IgD-negative memory B cell (primary cell): ENCODE results near the gene C1R. TPM values are rescaled to one million over a fixed set of nuclear protein-coding genes. Genes with fewer than 3 reads are reported as not detected.
A peak's percentile ranks its signal among the peaks of the same experiment; 100 is the strongest.

Experiments
- H3K27ac Mint-ChIP-seq, 3 donors: one replicate each; pipeline ENCODE4 v1.8.0; 2020 to 2022; ENCODE audit warnings: mild to moderate bottlenecking in 3 of 3, mixed read lengths in 3 of 3, moderate library complexity in 1 of 3
- H3K27me3 Mint-ChIP-seq: one replicate; pipeline ENCODE4 v1.8.0; 2021; ENCODE audit warnings: mixed read lengths
- H3K36me3 Mint-ChIP-seq: one replicate; pipeline ENCODE4 v1.8.0; 2020; ENCODE audit warnings: mild to moderate bottlenecking, mixed read lengths
- H3K4me1 Mint-ChIP-seq, 3 donors: one replicate each; pipeline ENCODE4 v1.8.0; 2020 to 2022; ENCODE audit warnings: mixed read lengths in 3 of 3, mild to moderate bottlenecking in 1 of 3
- H3K4me3 Mint-ChIP-seq, 4 donors: one replicate each; pipeline ENCODE4 v1.8.0; 2020 to 2022; ENCODE audit warnings: mild to moderate bottlenecking in 4 of 4, mixed read lengths in 4 of 4, moderate library complexity in 3 of 4
- H3K9me3 Mint-ChIP-seq, 3 donors: one replicate each; pipeline ENCODE4 v1.8.0; 2020 to 2021; ENCODE audit warnings: mixed read lengths in 3 of 3, mild to moderate bottlenecking in 1 of 3
- polyA plus RNA-seq: library from polyadenylated mRNA; unstranded; fragments of 300-500 nt; fragmentation: Illumina TruSeq; gene quantifications from one replicate; pipeline ENCODE4 v1.2.3, GENCODE V29; 2021

The C1R gene
- polyA plus RNA-seq, 1 donor from 2014 or later = not detected

DNA sequence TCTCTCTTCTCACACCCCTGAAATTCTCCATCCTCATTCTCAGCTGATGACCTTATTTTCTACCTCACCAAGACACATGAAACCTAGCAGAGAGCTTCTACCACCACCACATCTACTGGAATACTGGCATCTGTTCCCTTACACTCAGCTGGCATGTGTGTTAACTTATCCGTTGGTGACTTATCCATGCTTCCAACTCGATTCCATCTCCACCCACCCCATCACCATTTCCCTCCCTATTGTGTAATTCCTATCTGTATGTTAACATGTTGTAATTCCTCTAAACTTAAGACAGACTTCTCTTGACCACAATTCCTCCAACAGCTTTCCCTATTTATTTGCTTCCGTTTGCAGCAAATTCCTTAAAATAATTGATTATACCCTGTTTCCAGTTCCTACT lies 16.3 kb downstream of the C1R start:
- no peaks in the 10 kb centered on the region for H3K9me3 Mint-ChIP-seq
- no peaks in the 10 kb centered on the region for H3K4me1 Mint-ChIP-seq
- H3K36me3 Mint-ChIP-seq = no peaks in the 10 kb centered on the region
- peaks cover 10% of the 10 kb centered on the region for H3K27me3 Mint-ChIP-seq
- no peak overlapping the region for H3K27ac Mint-ChIP-seq
- no peak overlapping the region for H3K4me3 Mint-ChIP-seq

GRCh38 chr12:7075518-7075917 lies 16.7 kb downstream of the C1R start:
- Mint-ChIP-seq H3K4me3 (no peak overlapping the region), H3K27me3 (peaks cover 10% of the 10 kb centered on the region), H3K27ac (peak overlapping the region in 1 of 3 donors; percentile 32), H3K9me3 (no peaks in the 10 kb centered on the region), H3K36me3 (no peaks in the 10 kb centered on the region), H3K4me1 (no peaks in the 10 kb centered on the region)

DNA sequence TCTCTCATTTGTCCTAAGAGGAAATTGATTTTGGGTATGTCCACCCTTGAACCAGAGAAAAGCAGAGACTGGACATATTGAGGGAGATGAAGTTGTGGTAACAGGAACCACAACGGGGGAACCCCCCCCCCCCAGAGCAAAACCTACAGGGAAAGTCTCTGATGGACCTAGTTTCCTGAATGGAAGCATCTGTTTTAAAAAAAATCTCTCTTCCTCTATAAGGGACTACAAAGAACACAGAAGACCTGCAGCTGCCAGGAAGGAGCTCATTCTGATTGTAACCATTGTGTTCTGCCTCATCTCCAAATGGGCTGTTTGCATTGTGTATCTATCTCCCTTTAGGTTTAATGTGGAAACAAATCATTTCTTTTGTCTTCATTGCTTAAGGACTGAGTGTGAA lies 18.3 kb downstream of the C1R start:
- Mint-ChIP-seq H3K27me3 (peaks cover 15% of the 10 kb centered on the region), H3K27ac (no peak overlapping the region), H3K4me1 (no peaks in the 10 kb centered on the region), H3K36me3 (no peaks in the 10 kb centered on the region), H3K4me3 (no peak overlapping the region), H3K9me3 (no peaks in the 10 kb centered on the region)

DNA sequence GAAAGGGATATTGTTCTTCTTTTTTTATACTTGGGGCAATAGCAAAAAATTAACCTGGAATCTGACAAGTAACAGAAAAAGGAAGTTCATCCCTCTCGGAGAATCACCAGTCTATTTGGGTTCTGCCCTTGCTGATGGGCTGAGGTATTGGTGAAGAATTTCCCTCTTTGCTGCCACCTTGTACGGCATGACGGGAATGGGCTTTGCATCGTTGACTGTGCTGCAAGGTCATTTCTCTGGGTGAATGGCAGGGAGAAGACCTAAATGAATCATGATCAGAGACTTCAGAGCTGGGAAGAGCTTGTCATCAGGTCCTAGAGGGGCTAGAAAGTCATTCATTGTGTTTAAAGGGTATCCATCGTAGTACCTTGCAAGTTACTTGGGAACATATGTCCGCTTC lies 19.7 kb downstream of the C1R start:
- no peak overlapping the region for H3K4me3 Mint-ChIP-seq
- H3K9me3 Mint-ChIP-seq = no peaks in the 10 kb centered on the region
- no peaks in the 10 kb centered on the region for H3K4me1 Mint-ChIP-seq
- no peaks in the 10 kb centered on the region for H3K36me3 Mint-ChIP-seq
- no peak overlapping the region for H3K27ac Mint-ChIP-seq
- peaks cover 17% of the 10 kb centered on the region for H3K27me3 Mint-ChIP-seq

- peaks cover 17% of the 10 kb centered on the region for H3K27me3 Mint-ChIP-seq
Observed at GRCh38 chr12:7072035-7072434, 20.2 kb downstream of the C1R start.

DNA sequence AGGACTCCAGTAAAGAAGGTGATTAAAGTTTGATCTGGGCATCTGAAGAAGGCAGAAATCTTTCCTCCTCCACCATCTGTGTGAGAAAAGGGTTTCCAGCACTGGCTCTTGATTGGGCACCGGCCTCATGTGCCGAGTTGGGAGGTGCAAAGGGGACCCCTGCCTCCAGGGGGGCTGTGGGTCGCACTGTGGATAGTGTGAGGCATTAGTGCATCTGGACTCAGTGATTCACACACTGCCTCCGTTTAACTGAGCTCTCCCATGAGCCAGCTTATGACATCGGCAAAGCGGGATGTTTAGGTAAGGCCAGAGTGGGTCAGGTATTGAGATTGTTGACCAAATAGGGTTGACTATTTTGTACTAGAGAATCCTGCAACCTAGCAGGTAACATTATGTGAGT lies 22.9 kb downstream of the C1R start:
- H3K4me1 Mint-ChIP-seq = no peaks in the 10 kb centered on the region
- H3K27me3 Mint-ChIP-seq = peaks cover 13% of the 10 kb centered on the region
- H3K36me3 Mint-ChIP-seq = no peaks in the 10 kb centered on the region
- no peaks in the 10 kb centered on the region for H3K9me3 Mint-ChIP-seq
- H3K4me3 Mint-ChIP-seq = no peak overlapping the region
- H3K27ac Mint-ChIP-seq = no peak overlapping the region

More at GRCh38 chr12:7072035-7072434, 20.2 kb downstream of the C1R start:
- H3K4me3 Mint-ChIP-seq = no peak overlapping the region
- no peaks in the 10 kb centered on the region for H3K9me3 Mint-ChIP-seq
- H3K27ac Mint-ChIP-seq = no peak overlapping the region
- no peaks in the 10 kb centered on the region for H3K36me3 Mint-ChIP-seq
- no peaks in the 10 kb centered on the region for H3K4me1 Mint-ChIP-seq

GRCh38 chr12:7068994-7069346 lies 23.3 kb downstream of the C1R start:
- H3K36me3 Mint-ChIP-seq = no peaks in the 10 kb centered on the region
- peaks cover 13% of the 10 kb centered on the region for H3K27me3 Mint-ChIP-seq
- no peaks in the 10 kb centered on the region for H3K9me3 Mint-ChIP-seq
- no peak overlapping the region for H3K4me3 Mint-ChIP-seq
- no peak overlapping the region for H3K27ac Mint-ChIP-seq
- H3K4me1 Mint-ChIP-seq = no peaks in the 10 kb centered on the region

DNA sequence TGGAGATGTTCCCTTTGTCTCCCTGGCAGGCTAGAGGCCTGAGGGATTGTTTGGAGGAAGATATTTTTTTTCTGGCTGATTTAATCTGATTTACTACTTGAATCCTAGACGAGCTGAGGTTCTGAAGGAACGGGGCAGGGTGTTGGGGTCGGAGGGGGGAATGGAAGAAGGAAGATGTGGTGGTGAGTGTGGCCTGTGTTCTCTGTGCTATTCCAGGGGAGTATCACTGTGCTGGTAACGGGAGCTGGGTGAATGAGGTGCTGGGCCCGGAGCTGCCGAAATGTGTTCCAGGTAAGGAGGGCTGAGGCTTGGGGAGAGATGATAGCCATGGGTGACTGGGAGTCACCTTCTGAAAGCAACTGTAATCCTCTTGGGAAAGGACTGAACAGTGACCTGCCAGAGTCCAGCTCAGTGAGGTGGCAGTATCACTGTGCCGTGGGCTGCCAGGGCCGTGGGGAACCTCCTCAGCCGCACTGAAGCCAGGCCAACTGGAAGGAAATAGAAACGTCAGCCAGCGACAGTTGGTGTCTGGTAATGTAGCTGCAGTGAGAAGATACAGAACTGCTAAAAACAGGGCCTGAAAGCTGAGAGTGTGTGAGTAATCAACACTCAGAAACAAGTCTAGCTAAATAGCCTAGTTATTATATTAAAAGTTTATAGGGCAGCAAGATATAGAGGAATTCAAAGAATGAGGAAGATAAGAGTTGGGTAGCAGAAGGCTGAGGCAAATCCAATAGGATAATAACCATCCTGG lies 23.8 kb downstream of the C1R start:
- no peaks in the 10 kb centered on the region for H3K4me1 Mint-ChIP-seq
- H3K36me3 Mint-ChIP-seq = no peaks in the 10 kb centered on the region
- H3K27ac Mint-ChIP-seq = no peak overlapping the region
- H3K9me3 Mint-ChIP-seq = no peaks in the 10 kb centered on the region
- no peak overlapping the region for H3K4me3 Mint-ChIP-seq
- peaks cover 13% of the 10 kb centered on the region for H3K27me3 Mint-ChIP-seq

DNA sequence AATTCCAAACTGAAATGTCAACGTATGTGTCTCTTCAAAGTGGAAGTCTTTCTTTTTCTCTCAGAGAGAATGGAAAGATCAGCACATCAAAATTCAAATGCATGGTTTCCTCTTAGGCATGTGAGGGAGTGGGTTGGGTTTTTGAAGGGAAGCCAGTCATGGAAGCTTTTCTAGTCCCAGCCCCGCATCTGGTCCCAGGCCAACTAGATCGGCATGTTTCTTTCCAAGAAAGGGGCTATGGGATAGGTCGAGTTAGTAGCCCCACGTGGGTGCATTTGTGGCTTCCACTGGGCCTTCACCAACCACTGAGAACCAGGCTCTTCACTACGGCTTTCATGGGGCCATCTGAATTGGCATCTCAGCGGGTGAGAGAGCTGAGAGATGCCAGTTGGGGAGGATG lies 25.1 kb downstream of the C1R start:
- Mint-ChIP-seq H3K4me3 (no peak overlapping the region), H3K9me3 (no peaks in the 10 kb centered on the region)

GRCh38 chr12:7066596-7066995 lies 25.6 kb downstream of the C1R start:
- H3K27ac Mint-ChIP-seq = no peak overlapping the region
- H3K27me3 Mint-ChIP-seq = peaks cover 7% of the 10 kb centered on the region
- no peaks in the 10 kb centered on the region for H3K4me1 Mint-ChIP-seq
- H3K9me3 Mint-ChIP-seq = no peaks in the 10 kb centered on the region
- H3K36me3 Mint-ChIP-seq = no peaks in the 10 kb centered on the region
- H3K4me3 Mint-ChIP-seq = no peak overlapping the region

More for the DNA sequence above, 25.1 kb downstream of the C1R start:
- Mint-ChIP-seq H3K27me3 (peaks cover 12% of the 10 kb centered on the region), H3K4me1 (no peaks in the 10 kb centered on the region), H3K36me3 (no peaks in the 10 kb centered on the region), H3K27ac (no peak overlapping the region)

DNA sequence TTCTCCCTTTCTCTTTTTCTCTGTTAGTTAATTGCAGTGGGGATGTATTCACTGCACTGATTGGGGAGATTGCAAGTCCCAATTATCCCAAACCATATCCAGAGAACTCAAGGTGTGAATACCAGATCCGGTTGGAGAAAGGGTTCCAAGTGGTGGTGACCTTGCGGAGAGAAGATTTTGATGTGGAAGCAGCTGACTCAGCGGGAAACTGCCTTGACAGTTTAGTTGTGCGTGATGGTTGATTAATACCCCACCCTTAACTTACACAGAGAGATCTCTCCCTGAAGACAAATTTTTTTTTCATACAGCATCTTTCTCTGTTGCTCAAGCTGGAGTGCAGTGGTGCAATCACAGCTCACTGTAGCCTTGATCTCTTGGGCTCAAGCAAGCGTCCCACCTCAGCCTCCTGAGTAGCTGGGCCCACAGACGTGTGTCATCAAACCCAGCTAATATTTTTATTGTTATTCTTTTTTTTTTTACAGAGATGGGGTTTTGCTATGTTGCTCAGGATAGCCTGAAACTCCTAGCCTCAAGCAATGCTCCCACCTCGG lies 27.1 kb downstream of the C1R start:
- no peak overlapping the region for H3K27ac Mint-ChIP-seq
- peaks cover 13% of the 10 kb centered on the region for H3K27me3 Mint-ChIP-seq
- no peaks in the 10 kb centered on the region for H3K9me3 Mint-ChIP-seq
- H3K4me1 Mint-ChIP-seq = no peaks in the 10 kb centered on the region
- no peaks in the 10 kb centered on the region for H3K36me3 Mint-ChIP-seq
- H3K4me3 Mint-ChIP-seq = no peak overlapping the region

DNA sequence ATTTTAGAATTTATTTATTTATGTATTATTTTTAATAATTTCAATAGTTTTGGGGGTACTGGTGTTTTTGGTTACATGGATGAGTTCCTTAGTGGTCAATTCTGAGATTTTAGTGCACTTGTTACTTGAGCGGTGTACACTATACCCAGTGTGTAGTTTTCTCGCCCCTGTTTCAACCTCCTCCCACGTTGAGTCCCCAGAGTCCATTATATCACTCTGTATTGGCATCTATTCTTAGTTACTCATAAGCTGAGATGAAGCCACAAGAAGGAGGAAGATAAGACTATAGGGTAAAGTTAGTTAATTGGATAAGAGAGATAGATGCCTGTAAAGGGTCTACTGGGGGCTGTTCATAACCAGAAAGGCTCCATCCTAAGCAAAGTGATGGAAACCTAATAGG lies 27.7 kb downstream of the C1R start:
- H3K27me3 Mint-ChIP-seq = peaks cover 14% of the 10 kb centered on the region
- no peak overlapping the region for H3K4me3 Mint-ChIP-seq
- H3K36me3 Mint-ChIP-seq = no peaks in the 10 kb centered on the region
- H3K4me1 Mint-ChIP-seq = no peaks in the 10 kb centered on the region
- no peak overlapping the region for H3K27ac Mint-ChIP-seq
- H3K9me3 Mint-ChIP-seq = no peaks in the 10 kb centered on the region

- no peaks in the 10 kb centered on the region for H3K4me1 Mint-ChIP-seq
- no peak overlapping the region for H3K27ac Mint-ChIP-seq
- no peaks in the 10 kb centered on the region for H3K9me3 Mint-ChIP-seq
- H3K4me3 Mint-ChIP-seq = no peak overlapping the region
- H3K27me3 Mint-ChIP-seq = peaks cover 16% of the 10 kb centered on the region
- no peaks in the 10 kb centered on the region for H3K36me3 Mint-ChIP-seq
Observed at GRCh38 chr12:7061596-7061995, 30.6 kb downstream of the C1R start.

- H3K4me1 Mint-ChIP-seq = no peaks in the 10 kb centered on the region
- H3K27me3 Mint-ChIP-seq = peaks cover 16% of the 10 kb centered on the region
- H3K27ac Mint-ChIP-seq = no peak overlapping the region
- no peaks in the 10 kb centered on the region for H3K9me3 Mint-ChIP-seq
- H3K4me3 Mint-ChIP-seq = no peak overlapping the region
- H3K36me3 Mint-ChIP-seq = no peaks in the 10 kb centered on the region
Observed at GRCh38 chr12:7061138-7061537, 31.1 kb downstream of the C1R start.

DNA sequence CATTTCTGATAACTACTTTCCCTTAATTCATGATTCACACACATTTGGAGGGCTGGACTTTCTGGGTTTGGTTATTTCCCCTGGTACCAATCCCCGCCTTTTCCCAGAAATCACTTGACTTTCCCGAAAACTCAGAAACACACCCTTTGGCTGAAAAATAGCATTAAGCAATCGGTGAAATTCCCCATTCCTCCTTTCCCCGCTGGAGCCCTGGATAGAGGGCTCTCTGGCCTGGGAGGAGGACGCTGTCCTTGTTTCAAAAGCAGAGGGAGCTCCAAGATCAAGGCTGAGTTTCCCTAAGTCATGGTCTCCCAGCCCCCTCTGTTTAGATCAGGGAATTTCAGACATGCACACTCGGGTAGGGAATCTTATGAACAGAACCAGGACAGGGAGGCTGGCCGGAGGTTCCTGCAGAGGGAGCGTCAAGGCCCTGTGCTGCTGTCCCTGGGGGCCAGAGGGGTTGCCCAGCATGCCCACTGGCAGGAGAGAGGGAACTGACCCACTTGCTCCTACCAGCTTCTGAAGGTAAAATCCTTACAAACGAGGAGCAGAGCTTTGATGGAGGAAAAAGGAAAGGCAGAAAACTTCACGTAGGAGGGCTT lies 31.8 kb downstream of the C1R start, which contains the start of gene C1S:
C1S (plus strand) TSS at position 366 of the 602 bp plus-strand sequence. CDS start 1,195 bp downstream, outside the sequence.
- Mint-ChIP-seq H3K9me3 (no peaks in the 10 kb centered on the region), H3K27me3 (peaks cover 18% of the 10 kb centered on the region), H3K4me3 (no peak within 1 kb of the TSS), H3K36me3 (no peaks in the 10 kb centered on the region), H3K27ac (peak within 1 kb of the TSS in 1 of 3 donors; percentile 10), H3K4me1 (no peaks in the 10 kb centered on the region)

GRCh38 chr12:7059780-7060179 lies 32.5 kb downstream of the C1R start:
- no peaks in the 10 kb centered on the region for H3K9me3 Mint-ChIP-seq
- peak overlapping the region in 1 of 3 donors; percentile 10 for H3K27ac Mint-ChIP-seq
- H3K4me3 Mint-ChIP-seq = no peak overlapping the region
- H3K4me1 Mint-ChIP-seq = no peaks in the 10 kb centered on the region
- H3K36me3 Mint-ChIP-seq = no peaks in the 10 kb centered on the region
- peaks cover 19% of the 10 kb centered on the region for H3K27me3 Mint-ChIP-seq
